Brain microvascular endothelial cell (primary cell): Measurements from ENCODE around the gene CYRIA.

Experiments used
- DNase-seq: peaks from one replicate; pipeline ENCODE4 v3.0.0-alpha.2; 2020
- H3K27ac ChIP-seq: fragments of 250-450 bp; sonication (Bioruptor Pico); 2 replicates; pipeline ENCODE4 v1.5.1; 2020; ENCODE audit warnings: mild to moderate bottlenecking, moderate library complexity
- H3K27me3 ChIP-seq: fragments of 250-450 bp; sonication (Bioruptor Pico); replicated peaks from 2 replicates; pipeline ENCODE4 v1.5.1; 2020; ENCODE audit warnings: mild to moderate bottlenecking
- H3K36me3 ChIP-seq: fragments of 250-450 bp; sonication (Bioruptor Pico); replicated peaks from 2 replicates; pipeline ENCODE4 v1.5.1; 2020; ENCODE audit warnings: mild to moderate bottlenecking
- H3K4me3 ChIP-seq: 2 replicates; pipeline ENCODE4 v1.5.1; 2011; ENCODE audit warnings: low read depth, mild to moderate bottlenecking, control low read depth, low read length, moderate library complexity
- CTCF ChIP-seq: IDR thresholded peaks from 2 replicates; pipeline ENCODE4 v1.5.1; 2011; ENCODE audit warnings: low read depth, mild to moderate bottlenecking, moderate library complexity, low read length, control low read depth, inconsistent platforms; ENCODE audit errors: missing control alignments
- in situ Hi-C: cut with HindIII; loops from 2 replicates; pipeline ENCODE4 v1.10.0; 2017; ENCODE audit warnings: low sequenced_read_pairs, low pct_ligation_motif_present

CYRIA gene

GRCh38 chr2:16621316-16621715, 44.3 kb downstream of the CYRIA start:
- Histone ChIP-seq H3K4me3 (no peak overlapping the region), H3K36me3 (no peaks in the 10 kb centered on the region), H3K27ac (no peak overlapping the region), H3K27me3 (no peaks in the 10 kb centered on the region)
- in situ Hi-C loops, result no loop called here
- DNase-seq, result no peak
- no peak for TF ChIP-seq CTCF

DNA sequence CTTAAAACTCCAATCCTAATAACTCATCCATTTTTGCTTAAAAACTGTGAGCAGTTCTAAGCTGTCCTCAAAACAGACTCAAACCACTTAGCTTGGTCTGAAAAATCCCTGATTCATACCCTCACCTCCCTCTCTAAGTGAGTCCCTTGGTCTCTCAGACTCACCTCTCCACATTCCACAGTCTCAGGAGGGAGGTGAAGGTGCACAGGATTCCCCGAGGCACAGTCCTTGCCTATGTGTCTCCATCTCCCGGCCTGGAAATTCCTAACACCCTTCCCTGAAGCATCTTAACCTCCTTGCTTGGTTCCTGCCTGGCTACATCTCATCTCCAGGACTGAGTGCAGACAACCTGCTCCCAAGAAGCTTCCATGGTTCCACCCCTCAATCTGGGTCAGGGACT, 45.0 kb downstream of the CYRIA start:
- no peak for DNase-seq
- H3K4me3 ChIP-seq, result no peak overlapping the region
- H3K27ac ChIP-seq, result no peak overlapping the region
- H3K27me3 ChIP-seq, result no peaks in the 10 kb centered on the region
- no peak for TF ChIP-seq CTCF
- in situ Hi-C loops, result no loop called here
- H3K36me3 ChIP-seq, result no peaks in the 10 kb centered on the region

GRCh38 chr2:16619576-16620245, 45.9 kb downstream of the CYRIA start:
- Histone ChIP-seq H3K27ac (no peak overlapping the region), H3K27me3 (no peaks in the 10 kb centered on the region), H3K4me3 (no peak overlapping the region), H3K36me3 (no peaks in the 10 kb centered on the region)
- in situ Hi-C loops, result no loop called here
- no peak for TF ChIP-seq CTCF
- no peak for DNase-seq

- TF ChIP-seq CTCF, result peak; percentile 77
- in situ Hi-C loops, result no loop called here
- no peaks in the 10 kb centered on the region for H3K36me3 ChIP-seq
- peak; percentile 31 for DNase-seq
- no peaks in the 10 kb centered on the region for H3K27me3 ChIP-seq
- no peak overlapping the region for H3K4me3 ChIP-seq
- no peak overlapping the region for H3K27ac ChIP-seq
These were observed 48.1 kb downstream of the CYRIA start for GRCh38 chr2:16617282-16618266.
